ENCODE measurements around the gene ANXA11. TPM values are rescaled to one million over a fixed set of nuclear protein-coding genes. Genes with fewer than 3 reads are reported as not detected.
A peak's percentile ranks its signal among the peaks of the same experiment; 100 is the strongest.

Gene ANXA11
- total RNA-seq, 1 donor from 2014 or later, result 405 TPM

- intact Hi-C loops (cut with micrococcal nuclease), result no loop called here
- peak; percentile 55 for DNase-seq
- peak; percentile 65 for ATAC-seq
These were observed 8.9 kb downstream of the ANXA11 start for GRCh38 chr10:80196270-80196949.

- intact Hi-C loops (cut with micrococcal nuclease), result no loop called here
- ATAC-seq (peak; percentile 0), DNase-seq (no peak)
These were observed 10.2 kb downstream of the ANXA11 start for GRCh38 chr10:80195046-80195574.

GRCh38 chr10:80194373-80195045 is 10.8 kb downstream of the ANXA11 start:
- DNase-seq, result no peak
- ATAC-seq, result no peak
- intact Hi-C loops (cut with micrococcal nuclease), result no loop called here

GRCh38 chr10:80192553-80192952 is 12.8 kb downstream of the ANXA11 start:
- intact Hi-C loops (cut with micrococcal nuclease), result no loop called here

GRCh38 chr10:80191589-80192270 is 13.6 kb downstream of the ANXA11 start:
- ATAC-seq, result no peak
- DNase-seq, result no peak
- intact Hi-C loops (cut with micrococcal nuclease), result no loop called here

More at GRCh38 chr10:80192553-80192952, 12.8 kb downstream of the ANXA11 start:
- ATAC-seq, result no peak
- no peak for DNase-seq

- DNase-seq (no peak), ATAC-seq (no peak)
- intact Hi-C loops (cut with micrococcal nuclease), result no loop called here
These were observed 16.6 kb downstream of the ANXA11 start for GRCh38 chr10:80188713-80189112.

GRCh38 chr10:80187465-80188409 is 17.6 kb downstream of the ANXA11 start:
- intact Hi-C loops (cut with micrococcal nuclease), result no loop called here
- ATAC-seq (peak; percentile 4), DNase-seq (no peak)

GRCh38 chr10:80187060-80187459 is 18.3 kb downstream of the ANXA11 start:
- intact Hi-C loops (cut with micrococcal nuclease), result no loop called here
- ATAC-seq (no peak), DNase-seq (no peak)

- peak; percentile 85 for ATAC-seq
- peak; percentile 78 for DNase-seq
- intact Hi-C loops (cut with micrococcal nuclease), result no loop called here
These were observed 18.8 kb downstream of the ANXA11 start for GRCh38 chr10:80186364-80187012.

GRCh38 chr10:80185578-80186299 is 19.6 kb downstream of the ANXA11 start:
- intact Hi-C loops (cut with micrococcal nuclease), result no loop called here
- no peak for DNase-seq
- ATAC-seq, result peak; percentile 76

- ATAC-seq (no peak), DNase-seq (no peak)
- intact Hi-C loops (cut with micrococcal nuclease), result no loop called here
These were observed 21.0 kb downstream of the ANXA11 start for GRCh38 chr10:80184291-80184690.

GRCh38 chr10:80183436-80183835 is 21.9 kb downstream of the ANXA11 start:
- peak; percentile 20 for DNase-seq
- intact Hi-C loops (cut with micrococcal nuclease), result no loop called here
- ATAC-seq, result no peak

GRCh38 chr10:80182986-80183385 is 22.4 kb downstream of the ANXA11 start:
- DNase-seq, result peak; percentile 34
- ATAC-seq, result peak; percentile 11
- intact Hi-C loops (cut with micrococcal nuclease), result no loop called here

- DNase-seq, result no peak
- ATAC-seq, result peak; percentile 17
- intact Hi-C loops (cut with micrococcal nuclease), result no loop called here
These were observed 27.3 kb downstream of the ANXA11 start for GRCh38 chr10:80177781-80178636.

GRCh38 chr10:80176526-80176925 is 28.8 kb downstream of the ANXA11 start:
- DNase-seq, result no peak
- intact Hi-C loops (cut with micrococcal nuclease), result no loop called here

GRCh38 chr10:80174641-80175395 is 30.5 kb downstream of the ANXA11 start:
- ATAC-seq (no peak), DNase-seq (no peak)
- intact Hi-C loops (cut with micrococcal nuclease), result no loop called here

More at GRCh38 chr10:80176526-80176925, 28.8 kb downstream of the ANXA11 start:
- ATAC-seq, result no peak
